Dedifferentiated amniotic fluid mesenchymal stem cell (primary cell): ENCODE measurements around the gene SPG21.

Source experiments
- DNase-seq: peaks from one replicate; pipeline ENCODE4 v3.0.0-alpha.2; 2016; ENCODE audit errors: extremely low spot score

Gene SPG21

DNA sequence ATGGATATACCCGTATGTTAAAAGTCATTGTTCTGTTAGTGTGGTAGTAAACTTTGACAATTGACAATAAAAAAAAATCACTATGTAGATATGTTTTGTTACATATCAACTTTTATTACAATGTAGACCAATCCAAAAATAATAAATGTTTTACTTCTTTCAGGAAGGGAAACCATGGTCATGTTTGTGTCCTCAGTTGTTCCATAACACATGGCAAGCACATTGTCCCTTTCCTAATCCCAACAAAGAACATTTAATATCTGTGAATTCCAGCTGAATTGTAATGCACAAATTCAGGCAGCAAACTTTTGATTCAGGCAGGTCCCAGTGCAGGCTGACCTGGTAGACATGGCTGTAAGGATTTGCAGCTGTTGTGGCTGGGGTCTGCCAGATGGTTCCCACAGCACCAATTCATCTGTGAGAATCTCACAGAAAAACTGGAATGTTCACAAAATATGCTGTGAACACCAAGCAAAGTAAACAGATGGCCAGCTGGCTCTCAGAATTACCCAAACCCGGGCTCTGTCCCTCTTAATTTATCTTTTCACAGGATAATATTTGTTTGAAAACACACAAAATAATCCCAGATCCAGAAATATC lies 1.9 kb upstream of the SPG21 start:
- no peak for DNase-seq

- no peak for DNase-seq
Observed at GRCh38 chr15:64990168-64990470, 405 bp upstream of the SPG21 start.

DNA sequence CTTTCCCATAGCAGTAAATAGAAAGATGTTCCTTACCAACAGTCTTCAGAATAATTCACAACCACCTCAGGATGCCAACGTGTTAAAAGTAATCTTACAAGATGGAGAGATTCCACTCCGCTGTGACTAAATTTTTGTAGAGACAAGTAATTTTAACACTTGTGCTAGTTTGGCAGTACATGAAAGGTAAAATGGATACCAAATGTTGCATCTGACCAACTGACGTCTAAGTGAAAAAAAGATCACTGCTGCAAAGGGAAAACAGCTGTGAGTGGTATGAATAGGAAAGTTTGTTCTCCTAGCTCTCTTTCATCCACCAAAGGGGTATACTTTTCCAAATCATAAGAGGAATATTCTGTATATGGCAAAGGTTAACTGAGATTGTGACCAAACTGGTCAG lies 2.6 kb downstream of the SPG21 start:
- DNase-seq, result no peak

DNA sequence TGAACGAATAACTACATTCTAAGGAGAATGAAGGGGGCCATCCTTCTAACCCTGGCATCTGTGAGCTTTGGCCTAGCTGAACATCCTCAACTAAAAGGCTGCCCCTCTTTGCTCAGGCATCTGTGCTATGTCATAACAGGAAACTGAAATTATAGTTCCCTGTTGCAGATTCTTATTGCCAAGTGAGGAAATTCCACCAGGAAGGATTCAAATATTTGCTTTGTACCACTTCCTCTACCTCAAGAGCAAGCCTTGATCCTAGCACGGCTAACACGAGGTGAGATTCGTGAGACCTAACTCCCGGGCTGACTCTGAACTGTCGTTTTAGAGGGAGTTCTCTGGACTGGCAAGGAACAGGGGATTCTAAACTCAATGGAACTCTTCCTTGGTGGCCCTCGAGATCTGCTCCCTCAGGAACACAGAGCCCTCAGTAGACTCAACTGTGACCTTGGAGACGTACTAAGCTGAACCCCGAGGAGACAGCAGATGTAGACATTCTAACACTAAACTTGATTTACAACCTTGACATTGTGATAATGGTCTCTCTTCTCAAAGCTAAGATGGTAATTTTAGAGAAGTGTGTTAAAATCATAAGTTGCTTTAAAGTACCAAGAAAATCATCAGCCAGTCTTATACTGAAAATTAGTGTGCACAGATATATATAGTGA lies 4.2 kb downstream of the SPG21 start:
- no peak for DNase-seq

GRCh38 chr15:64982472-64982871 lies 7.2 kb downstream of the SPG21 start:
- DNase-seq, result no peak

DNA sequence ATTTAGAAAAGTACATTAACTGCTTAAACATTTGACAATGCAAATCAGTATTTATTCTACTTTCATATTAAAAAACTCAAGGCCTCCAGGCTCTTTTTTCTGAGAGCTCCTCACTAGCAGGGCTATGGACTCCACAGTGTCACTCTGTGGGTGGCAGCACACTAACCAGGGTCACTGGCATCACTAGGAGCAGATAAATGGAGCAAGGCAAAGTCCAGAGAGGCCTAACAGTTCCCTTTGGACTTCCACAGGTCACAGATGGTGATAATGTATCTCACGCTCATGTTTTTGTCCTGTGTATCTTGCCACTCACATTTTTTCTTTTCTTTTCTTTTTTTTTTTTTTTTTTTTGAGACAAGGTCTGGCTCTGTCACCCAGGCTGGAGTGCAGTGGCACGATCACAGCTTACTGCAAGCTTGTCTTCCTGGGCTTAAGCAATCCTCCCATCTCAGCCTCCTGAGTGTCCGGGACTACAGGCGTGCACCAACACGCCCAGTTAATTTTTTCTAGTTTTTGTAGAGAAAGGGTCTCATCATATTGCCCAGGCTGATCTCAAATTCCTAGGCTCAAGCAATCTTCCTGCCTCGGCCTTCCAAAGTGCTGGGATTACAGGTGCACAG lies 7.8 kb downstream of the SPG21 start:
- no peak for DNase-seq

GRCh38 chr15:64979252-64979710 lies 10.4 kb downstream of the SPG21 start:
- no peak for DNase-seq

DNA sequence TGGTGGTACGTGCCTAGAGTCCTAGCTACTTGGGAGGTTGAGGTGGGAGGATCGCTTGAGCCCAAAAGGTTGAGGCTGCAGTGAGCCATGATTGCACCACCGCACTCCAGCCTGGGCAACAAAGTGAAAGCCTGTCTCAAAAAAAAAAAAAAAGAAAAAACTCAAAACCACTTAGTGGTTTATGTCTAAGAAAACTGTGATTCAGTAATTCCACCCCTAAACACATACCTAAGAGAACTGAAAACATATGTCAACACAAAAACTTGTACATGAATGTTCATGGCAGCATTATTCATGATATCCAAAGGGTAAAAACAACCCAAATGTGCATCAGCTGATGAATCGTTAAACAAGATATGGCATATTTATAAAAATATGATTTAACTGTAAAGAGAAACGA lies 14.3 kb downstream of the SPG21 start:
- DNase-seq, result peak; percentile 37

DNA sequence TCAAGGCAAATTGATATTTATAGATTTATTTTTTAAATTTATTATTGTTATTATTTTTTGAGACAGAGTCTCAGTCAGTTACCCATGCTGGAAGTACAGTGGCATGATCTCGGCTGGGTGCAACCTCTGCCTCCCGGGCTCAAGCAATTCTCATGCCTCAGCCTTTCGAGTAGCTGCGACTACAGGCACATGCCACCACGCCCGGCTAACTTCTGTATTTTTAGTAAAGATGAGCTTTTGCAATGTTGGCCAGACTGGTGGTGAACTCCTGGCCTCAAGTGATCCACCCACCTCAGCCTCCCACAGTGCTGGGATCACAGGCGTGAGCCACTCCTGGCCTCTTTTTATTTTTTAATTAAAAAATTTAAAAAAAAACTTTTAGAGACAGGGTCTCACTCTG lies 19.0 kb downstream of the SPG21 start:
- no peak for DNase-seq

- DNase-seq, result no peak
Observed at GRCh38 chr15:64969401-64969800, 20.3 kb downstream of the SPG21 start.

DNA sequence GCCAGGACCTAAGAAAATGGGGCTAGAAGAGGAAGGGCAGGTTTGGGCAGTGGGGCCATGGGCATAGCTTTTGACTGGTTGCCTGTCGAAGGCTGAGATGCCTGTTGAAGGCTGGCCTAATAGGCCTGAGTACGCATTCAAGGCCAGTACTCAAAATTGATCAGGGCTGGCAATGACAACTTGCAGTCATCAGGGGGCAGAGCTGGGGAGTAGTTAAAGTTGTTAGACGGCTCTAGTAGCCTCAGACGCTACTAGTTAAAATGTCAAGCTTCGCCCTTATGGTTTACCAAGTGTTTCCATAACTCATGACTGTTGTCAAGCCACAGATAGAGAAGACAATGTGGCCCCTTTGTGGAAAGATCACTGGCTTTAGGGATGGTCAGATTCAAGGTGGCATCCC lies 28.7 kb downstream of the SPG21 start:
- DNase-seq, result no peak

DNA sequence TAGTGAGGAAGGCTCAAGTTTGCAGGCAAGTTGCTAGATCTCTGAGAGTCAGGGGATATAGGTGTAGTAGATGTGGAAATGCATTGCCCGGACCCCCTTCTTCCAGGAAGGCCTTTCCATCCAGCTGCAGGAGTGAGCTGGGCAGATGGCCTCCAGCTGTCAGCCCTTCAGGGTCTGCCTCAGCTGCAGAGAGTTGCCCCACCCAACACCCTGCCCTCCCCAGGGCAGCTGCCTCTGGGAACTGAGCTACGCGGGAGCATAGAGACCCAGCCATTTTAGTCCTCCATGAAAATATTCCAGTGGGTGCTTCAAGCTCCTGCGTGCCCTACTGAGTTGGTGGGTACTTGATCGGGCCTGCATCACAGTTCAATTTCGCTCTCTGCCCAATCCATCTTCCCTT lies 29.6 kb downstream of the SPG21 start:
- DNase-seq, result no peak

DNA sequence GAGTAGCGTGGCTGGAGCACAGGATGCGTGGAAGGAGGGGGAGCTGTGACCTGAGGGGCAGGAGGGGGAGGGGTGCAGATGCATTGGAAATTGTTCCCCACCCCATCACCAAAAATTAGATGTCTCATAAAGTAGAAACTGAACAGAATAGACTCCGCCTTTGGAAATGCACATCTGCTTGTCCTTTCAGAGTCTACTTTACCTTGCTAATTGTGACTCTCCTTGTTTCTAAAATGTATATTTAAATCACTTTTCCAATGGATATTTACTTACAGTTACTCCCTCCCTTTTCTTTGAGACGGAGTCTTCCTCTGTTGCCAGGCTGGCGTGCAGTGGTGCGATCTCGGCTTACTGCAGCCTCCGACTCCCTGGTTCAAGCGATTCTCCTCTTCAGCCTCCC lies 30.6 kb downstream of the SPG21 start:
- DNase-seq, result no peak

DNA sequence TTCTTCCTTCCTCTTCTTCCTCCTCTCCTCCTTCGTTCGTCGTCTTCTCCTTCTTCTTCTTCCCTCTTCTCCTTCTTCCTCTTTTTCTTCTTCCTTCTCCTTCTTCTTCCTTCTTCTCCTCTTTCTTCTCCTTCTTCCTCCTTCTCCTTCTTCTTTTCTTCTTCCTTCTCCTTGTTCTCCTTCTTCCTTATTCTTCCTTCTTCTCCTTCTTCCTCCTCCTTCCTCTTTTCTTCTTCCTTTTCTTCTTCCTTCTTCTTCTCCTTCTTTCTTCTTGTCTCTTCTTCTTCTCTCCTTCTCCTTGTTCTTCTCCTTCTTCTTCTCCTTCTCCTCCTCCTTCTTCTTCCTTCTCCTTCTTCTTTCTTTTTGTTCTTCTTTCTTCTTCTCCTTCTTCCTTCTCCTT lies 35.3 kb downstream of the SPG21 start:
- no peak for DNase-seq

- no peak for DNase-seq
Observed at GRCh38 chr15:64951777-64952418, 37.8 kb downstream of the SPG21 start.

- DNase-seq, result no peak
Observed at GRCh38 chr15:64950888-64951287, 38.8 kb downstream of the SPG21 start.

DNA sequence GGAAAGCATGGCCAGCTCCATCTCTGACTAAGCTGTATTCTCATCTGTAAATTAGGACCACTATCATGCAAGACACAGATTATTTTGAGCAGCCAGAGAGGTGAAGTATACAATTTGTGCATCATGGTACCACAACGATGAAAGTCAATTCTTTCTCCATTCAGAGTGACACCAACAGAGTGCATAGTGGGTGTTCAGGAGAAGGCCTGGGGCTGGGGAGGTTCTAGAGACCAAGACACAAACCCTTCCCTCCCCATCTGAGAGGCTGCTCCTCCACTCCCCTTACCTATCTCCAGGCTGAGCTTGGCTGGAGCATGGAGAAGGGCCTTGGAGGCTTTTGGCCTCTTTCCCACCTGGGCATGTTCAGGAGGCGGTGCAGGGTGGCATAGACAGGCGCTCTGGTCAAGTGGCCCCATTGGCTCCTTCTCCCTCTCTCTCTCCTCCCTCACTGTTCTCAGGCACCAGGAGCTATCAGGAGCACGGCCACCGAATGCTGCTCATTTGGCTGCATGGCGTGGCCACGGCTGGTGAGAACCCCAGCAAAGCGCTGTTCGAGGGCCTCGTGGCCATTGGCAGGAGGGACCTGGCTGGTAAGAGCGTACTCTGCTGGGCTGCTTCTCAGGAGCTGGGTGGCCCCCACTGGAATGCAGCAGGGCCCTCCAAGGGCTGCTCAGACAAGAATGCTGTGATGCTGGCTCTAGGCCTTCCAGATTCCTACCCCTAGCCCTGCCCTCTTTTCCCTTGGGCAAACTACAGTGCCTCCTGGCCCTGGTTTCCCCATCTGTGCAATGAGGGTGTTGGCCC lies 40.1 kb downstream of the SPG21 start:
- DNase-seq, result no peak

DNA sequence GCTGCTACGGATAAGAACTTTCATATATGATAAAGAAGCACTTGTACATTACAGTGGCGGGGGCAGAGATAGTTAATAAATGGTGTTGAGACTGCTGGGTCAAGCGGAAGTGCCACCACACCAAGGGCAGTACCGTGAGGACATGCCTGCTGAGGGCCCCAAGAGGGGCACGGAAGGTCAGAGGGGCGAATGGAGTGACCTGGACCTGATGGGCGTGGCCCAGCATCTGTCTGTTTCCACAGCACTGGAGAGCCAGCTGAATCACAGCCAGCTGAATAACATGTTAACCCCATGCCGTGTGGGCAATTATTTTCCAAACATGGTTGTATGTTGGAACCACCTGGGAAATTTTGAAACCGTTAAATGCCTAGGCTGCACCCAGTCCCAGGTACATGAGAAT lies 40.8 kb downstream of the SPG21 start:
- no peak for DNase-seq

GRCh38 chr15:64947211-64947610 lies 42.5 kb downstream of the SPG21 start:
- DNase-seq, result no peak

GRCh38 chr15:64944961-64945360 lies 44.8 kb downstream of the SPG21 start:
- no peak for DNase-seq

DNA sequence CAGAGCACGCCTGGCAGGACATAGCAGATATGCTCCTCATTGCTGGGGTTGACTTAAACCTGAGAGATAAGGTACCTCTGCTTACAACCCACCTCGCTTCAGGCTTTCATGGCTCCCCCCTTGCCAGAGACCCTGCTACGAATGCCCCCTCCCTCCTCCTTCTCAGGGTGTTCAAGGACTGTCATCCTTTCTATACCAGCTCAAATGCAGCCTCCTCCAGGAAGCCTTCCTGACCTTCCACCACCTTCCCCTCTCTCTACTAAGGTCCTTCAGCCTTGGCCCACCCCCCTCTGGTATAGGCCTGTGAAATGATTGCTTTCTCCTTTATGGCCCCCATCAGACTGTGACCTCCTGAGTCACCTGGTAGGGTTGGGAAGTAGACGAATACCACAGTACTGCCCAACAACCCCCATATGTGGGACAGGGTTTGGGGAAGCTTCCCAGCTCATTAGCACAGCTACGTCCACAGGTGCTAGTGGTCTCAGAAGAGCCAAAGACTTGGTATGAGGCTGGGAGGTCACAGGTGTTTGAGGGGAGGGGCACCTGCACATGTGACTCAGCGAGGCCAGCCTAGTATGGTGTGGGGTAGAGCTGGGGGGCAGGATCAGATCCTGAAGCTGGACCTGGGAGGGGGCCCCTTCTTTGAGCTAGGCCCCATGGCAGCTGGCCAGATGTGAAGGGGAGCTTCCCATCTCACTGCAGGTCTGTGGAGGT lies 46.0 kb downstream of the SPG21 start:
- DNase-seq, result no peak

DNA sequence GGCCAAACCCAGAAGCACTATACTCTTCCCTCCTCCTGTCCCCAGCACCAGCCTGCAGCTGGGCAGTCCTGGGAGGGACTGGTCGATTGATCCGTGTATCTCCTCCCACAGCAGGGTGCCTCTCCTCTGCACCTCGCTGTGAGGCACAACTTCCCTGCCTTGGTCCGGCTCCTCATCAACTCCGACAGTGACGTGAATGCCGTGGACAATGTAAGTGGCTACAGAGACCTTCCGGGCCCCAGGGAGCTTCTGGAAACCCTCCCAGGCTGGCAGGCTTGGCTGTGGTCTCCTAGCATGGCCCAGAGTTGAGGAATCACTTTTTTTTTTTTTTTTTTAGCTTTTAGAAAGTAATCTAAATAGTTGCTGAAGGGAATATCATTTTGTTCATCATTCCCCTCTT lies 47.4 kb downstream of the SPG21 start:
- no peak for DNase-seq
